Right ventricle myocardium inferior (tissue), 1 donor: ENCODE results near the gene MROH2B. TPM values are rescaled to one million over a fixed set of nuclear protein-coding genes. Genes with fewer than 3 reads are reported as not detected.

ENCODE experiments used
- ATAC-seq: fragments of 200-7000 bp; cut with Tn5 transposase; one replicate; pipeline ENCODE4 v1.9.1; 2020; ENCODE audit warnings: mild to moderate bottlenecking, moderate library complexity
- DNase-seq: peaks from one replicate; pipeline ENCODE4 v3.0.0; 2021; ENCODE audit errors: missing footprints
- intact Hi-C: fragments of 100-400 bp; cut with DNase I; formaldehyde crosslinking; loops from one replicate; pipeline ENCODE4 v1.11.0; 2022
- total RNA-seq: library from RNA; stranded (reverse); fragmentation: NEBNext Ultra II Directional; extraction: Animal tissue kit (Norgen Biotek cat#: 25700); gene quantifications from one replicate; pipeline ENCODE4 v1.2.1, GENCODE V29; 2021
- donor health status: DM: no; HTN: yes; CAD: no; lungs with severe emphysema.

Gene MROH2B
- total RNA-seq, 1 donor from 2014 or later, result not detected

DNA sequence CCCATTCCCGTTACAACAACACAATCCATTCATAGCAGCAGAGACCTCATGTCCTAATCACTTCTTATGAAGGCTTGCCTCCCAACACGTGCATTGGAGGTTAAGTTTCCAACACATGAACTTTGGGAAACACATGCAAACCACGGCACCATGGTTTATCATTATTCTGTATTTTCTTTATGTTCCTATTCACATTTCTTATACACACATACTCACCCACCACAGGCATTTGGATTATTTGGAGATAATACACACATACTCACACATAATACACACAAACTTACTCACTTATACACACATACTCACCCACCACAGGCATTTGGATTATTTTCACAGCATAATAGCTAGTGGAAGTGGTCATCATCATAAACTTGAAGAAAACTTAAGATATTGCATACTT is 86.3 kb downstream of the MROH2B start:
- intact Hi-C loops, result no loop called here
- ATAC-seq (no peak), DNase-seq (no peak)

GRCh38 chr5:40983781-40984180 is 87.4 kb downstream of the MROH2B start:
- DNase-seq, result no peak
- no peak for ATAC-seq
- intact Hi-C loops, result no loop called here

- intact Hi-C loops, result no loop called here
- ATAC-seq, result no peak
- no peak for DNase-seq
These were observed 89.7 kb downstream of the MROH2B start for GRCh38 chr5:40981420-40981819.

GRCh38 chr5:40976836-40977235 is 94.3 kb downstream of the MROH2B start:
- DNase-seq, result no peak
- no peak for ATAC-seq
- intact Hi-C loops, result no loop called here

DNA sequence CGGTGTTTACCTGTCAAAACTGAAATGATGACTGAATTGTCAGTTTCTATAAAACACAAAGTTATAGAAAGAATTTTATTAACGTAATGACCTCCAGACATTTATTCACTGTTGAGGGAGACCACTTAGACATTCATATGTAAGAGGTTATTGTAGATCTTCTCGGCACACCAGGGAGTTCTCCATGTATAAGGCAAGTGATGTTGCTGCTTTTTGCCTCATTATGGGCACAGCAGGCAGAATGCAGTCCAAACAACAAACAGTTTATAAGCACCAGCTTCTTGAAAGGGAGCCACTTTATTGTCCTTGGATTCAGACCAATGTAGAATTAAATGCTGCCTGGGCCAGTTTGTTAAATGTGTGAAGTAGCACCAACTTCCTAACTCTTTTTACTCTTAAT is 95.1 kb downstream of the MROH2B start:
- DNase-seq (no peak), ATAC-seq (no peak)
- intact Hi-C loops, result no loop called here

- DNase-seq, result no peak
- no peak for ATAC-seq
- intact Hi-C loops, result no loop called here
These were observed 97.7 kb downstream of the MROH2B start for GRCh38 chr5:40973364-40974004.

DNA sequence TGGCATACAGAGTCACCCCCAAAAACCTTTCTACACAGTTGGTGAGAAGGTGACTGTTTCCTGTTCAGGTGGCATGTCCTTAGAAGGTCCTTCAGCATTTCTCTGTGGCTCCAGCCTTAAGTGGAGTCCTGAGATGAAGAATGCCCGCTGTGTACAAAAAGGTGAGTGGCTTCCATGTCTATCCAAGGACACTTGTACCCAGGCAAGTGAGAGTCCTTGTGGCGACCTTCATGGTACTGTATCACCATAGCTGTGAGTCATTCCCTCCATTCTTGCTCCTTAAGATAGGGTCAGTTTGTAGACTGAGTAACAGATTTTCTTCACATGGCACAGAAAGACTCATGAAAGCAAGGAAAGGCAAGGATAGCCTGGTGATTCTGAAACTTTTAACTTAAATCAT is 98.7 kb downstream of the MROH2B start:
- no peak for ATAC-seq
- intact Hi-C loops, result no loop called here
- no peak for DNase-seq

DNA sequence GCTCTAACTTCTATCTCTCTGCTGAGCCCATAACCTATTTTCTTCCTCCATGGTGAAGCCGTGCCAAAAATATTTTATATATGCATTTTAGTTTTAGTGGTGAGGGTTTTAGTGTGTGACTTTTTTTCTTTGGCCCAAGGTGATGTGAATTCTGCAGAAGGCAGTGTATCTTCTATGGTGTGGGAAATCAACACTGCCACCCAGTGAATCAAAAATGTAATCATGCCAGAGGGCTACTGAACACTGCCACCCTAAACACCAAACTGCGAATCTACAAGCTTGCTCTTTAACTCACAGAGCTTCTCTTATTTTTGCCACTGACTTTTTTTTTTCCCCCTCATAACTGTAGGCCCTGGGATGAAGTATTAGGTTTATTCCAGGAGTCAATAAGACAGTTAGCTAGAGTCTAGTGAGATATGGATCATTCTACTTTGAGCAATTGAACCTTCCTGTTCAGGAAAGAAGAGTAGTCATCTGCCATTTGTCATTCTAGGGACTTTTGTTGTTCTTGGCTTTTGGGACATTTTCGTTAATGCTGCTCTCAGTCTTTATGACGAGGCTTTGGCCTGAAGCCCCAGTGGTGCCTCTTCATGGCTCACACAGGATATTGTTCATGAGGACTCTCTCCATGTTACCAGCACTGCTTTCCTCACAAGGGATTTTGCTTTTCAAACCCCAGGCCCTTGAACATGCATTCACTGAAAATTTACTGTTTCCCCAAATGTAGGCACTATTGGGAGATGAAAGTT is 108.8 kb downstream of the MROH2B start:
- DNase-seq (no peak), ATAC-seq (peak; percentile 37)
- intact Hi-C loops, result no loop called here

- intact Hi-C loops, result no loop called here
- DNase-seq, result no peak
- no peak for ATAC-seq
These were observed 111.1 kb downstream of the MROH2B start for GRCh38 chr5:40960037-40960436.

DNA sequence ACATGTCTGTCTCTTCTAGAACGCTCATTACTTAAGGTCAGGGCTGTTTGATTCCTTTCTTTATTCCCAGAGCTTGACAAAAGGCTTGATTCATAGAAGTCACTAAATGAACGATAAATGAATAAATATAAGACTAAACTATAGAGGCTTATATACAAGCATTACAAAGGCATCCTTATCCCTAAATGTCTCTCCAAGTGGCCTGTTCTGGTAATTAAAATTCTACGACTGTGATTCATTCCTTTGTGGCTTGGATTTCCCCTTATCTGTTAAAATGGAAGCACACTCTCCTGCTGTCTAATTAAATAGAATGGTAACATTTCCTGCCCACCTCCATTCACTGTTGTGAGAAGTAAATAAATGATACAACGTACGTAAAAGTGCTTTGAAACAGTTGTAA is 112.3 kb downstream of the MROH2B start:
- DNase-seq (no peak), ATAC-seq (no peak)
- intact Hi-C loops, result no loop called here

GRCh38 chr5:40957048-40957447 is 114.1 kb downstream of the MROH2B start:
- intact Hi-C loops, result no loop called here
- no peak for ATAC-seq
- DNase-seq, result no peak

DNA sequence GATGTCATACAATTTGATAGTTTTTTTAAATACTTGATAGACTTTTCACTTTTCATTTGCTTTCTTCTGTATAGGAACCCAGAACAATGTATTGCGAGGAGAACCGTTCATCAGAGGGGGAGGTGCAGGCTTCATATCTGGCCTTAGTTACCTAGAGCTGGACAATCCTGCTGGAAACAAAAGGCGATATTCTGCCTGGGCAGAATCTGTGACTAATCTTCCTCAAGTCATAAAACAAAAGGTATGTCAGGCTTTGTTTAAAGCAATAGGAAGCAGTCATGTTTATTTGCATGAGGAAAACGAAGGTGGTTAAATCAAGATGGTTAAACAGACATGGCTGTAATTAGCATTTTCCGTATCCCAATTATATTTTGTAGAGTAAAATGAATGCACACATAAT is 115.8 kb downstream of the MROH2B start:
- no peak for DNase-seq
- no peak for ATAC-seq
- intact Hi-C loops, result no loop called here

Other genes with a start within 250 kb of the MROH2B start
- gene RPL37, start 236.1 kb downstream of the MROH2B start, total RNA-seq, result 693 TPM
- gene CARD6, start 230.0 kb downstream of the MROH2B start, total RNA-seq, result 7.1 TPM
- gene C7, start 161.8 kb downstream of the MROH2B start, total RNA-seq, result 346 TPM
- 73.3 TPM for gene C6, start 142.2 kb upstream of the MROH2B start, total RNA-seq